Lower lobe of right lung (tissue), 2 donors: ENCODE data around the gene KCNH8. TPM values are rescaled to one million over a fixed set of nuclear protein-coding genes. Genes with fewer than 3 reads are reported as not detected.
"Not testable (repeated sequence)": the region's sequence is repeated elsewhere in the genome, so short reads cannot be mapped to it uniquely, and the experiment has no call there.

Experiments used
- ATAC-seq, 2 donors: fragments of 200-7000 bp; cut with Tn5 transposase; one replicate each; pipeline ENCODE4 v1.9.1; 2020 to 2022; ENCODE audit warnings: mild to moderate bottlenecking in 2 of 2, moderate library complexity in 2 of 2
- DNase-seq: peaks from one replicate; pipeline ENCODE4 v3.0.0-alpha.2; 2020
- H3K27ac ChIP-seq: fragments of 200-600 bp; one replicate; pipeline ENCODE4 v1.8.0; 2022
- H3K27me3 ChIP-seq: fragments of 200-600 bp; one replicate; pipeline ENCODE4 v1.8.0; 2022; ENCODE audit warnings: low read depth
- H3K36me3 ChIP-seq: fragments of 200-600 bp; one replicate; pipeline ENCODE4 v1.8.0; 2022; ENCODE audit warnings: mild to moderate bottlenecking
- H3K4me1 ChIP-seq: fragments of 200-600 bp; one replicate; pipeline ENCODE4 v1.8.0; 2022
- H3K4me3 ChIP-seq: fragments of 200-600 bp; one replicate; pipeline ENCODE4 v1.8.0; 2022; ENCODE audit warnings: mild to moderate bottlenecking
- H3K9me3 ChIP-seq: fragments of 200-600 bp; one replicate; pipeline ENCODE4 v1.8.0; 2022
- CTCF ChIP-seq: fragments of 200-600 bp; IDR thresholded peaks from one replicate; pipeline ENCODE4 v1.8.0; 2022; ENCODE audit warnings: antibody characterized with exemption, mild to moderate bottlenecking
- intact Hi-C: fragments of 100-400 bp; cut with DNase I; formaldehyde crosslinking; loops from one replicate; pipeline ENCODE4 v1.11.0; 2022
- total RNA-seq: library from RNA; stranded (reverse); fragmentation: NEBNext Ultra II Directional; extraction: Animal tissue kit (Norgen Biotek cat#: 25700); gene quantifications from one replicate; pipeline ENCODE4 v1.2.1, GENCODE V29; 2021
- donor health status: DM: no; HTN: yes; CAD: no; lungs with severe emphysema.

Gene KCNH8
- total RNA-seq, 1 donor from 2014 or later, result 0.12 TPM

- Histone ChIP-seq H3K9me3 (no peaks in the 10 kb centered on the region), H3K4me3 (no peak overlapping the region), H3K4me1 (peaks cover 5% of the 10 kb centered on the region), H3K27ac (no peak overlapping the region), H3K36me3 (no peaks in the 10 kb centered on the region), H3K27me3 (no peaks in the 10 kb centered on the region)
- no peak for TF ChIP-seq CTCF
- DNase-seq (no peak), ATAC-seq (no peak)
- intact Hi-C loops, result no loop called here
Observed at GRCh38 chr3:19221081-19221480, 72.8 kb downstream of the KCNH8 start.

- H3K4me3 ChIP-seq, result no peak overlapping the region
- no peak for DNase-seq
- no peaks in the 10 kb centered on the region for H3K9me3 ChIP-seq
- no peaks in the 10 kb centered on the region for H3K36me3 ChIP-seq
- no peaks in the 10 kb centered on the region for H3K27me3 ChIP-seq
- intact Hi-C loops, result no loop called here
- TF ChIP-seq CTCF, result no peak
- no peak for ATAC-seq
- no peak overlapping the region for H3K27ac ChIP-seq
- no peaks in the 10 kb centered on the region for H3K4me1 ChIP-seq
Observed at GRCh38 chr3:19226479-19226878, 78.2 kb downstream of the KCNH8 start.

GRCh38 chr3:19228167-19228566, 79.9 kb downstream of the KCNH8 start:
- DNase-seq, result no peak

GRCh38 chr3:19229086-19229485, 80.8 kb downstream of the KCNH8 start:
- DNase-seq, result no peak
- no peak for TF ChIP-seq CTCF
- H3K4me3 ChIP-seq, result no peak overlapping the region

More at GRCh38 chr3:19228167-19228566, 79.9 kb downstream of the KCNH8 start:
- no peak overlapping the region for H3K27ac ChIP-seq
- H3K27me3 ChIP-seq, result no peaks in the 10 kb centered on the region
- H3K4me1 ChIP-seq, result no peaks in the 10 kb centered on the region
- H3K9me3 ChIP-seq, result no peaks in the 10 kb centered on the region
- no peak for ATAC-seq
- H3K4me3 ChIP-seq, result no peak overlapping the region
- intact Hi-C loops, result no loop called here
- no peaks in the 10 kb centered on the region for H3K36me3 ChIP-seq
- TF ChIP-seq CTCF, result no peak

GRCh38 chr3:19229881-19230280, 81.6 kb downstream of the KCNH8 start:
- H3K4me3 ChIP-seq, intact Hi-C loops, H3K27ac ChIP-seq, H3K36me3 ChIP-seq, ATAC-seq, H3K4me1 ChIP-seq, H3K9me3 ChIP-seq, H3K27me3 ChIP-seq, DNase-seq: not testable (repeated sequence)

More at GRCh38 chr3:19229086-19229485, 80.8 kb downstream of the KCNH8 start:
- intact Hi-C loops, result no loop called here
- H3K36me3 ChIP-seq, result no peaks in the 10 kb centered on the region
- no peaks in the 10 kb centered on the region for H3K9me3 ChIP-seq
- no peak overlapping the region for H3K27ac ChIP-seq
- no peaks in the 10 kb centered on the region for H3K4me1 ChIP-seq
- no peak for ATAC-seq
- no peaks in the 10 kb centered on the region for H3K27me3 ChIP-seq

- no peak overlapping the region for H3K4me3 ChIP-seq
- no peaks in the 10 kb centered on the region for H3K9me3 ChIP-seq
- intact Hi-C loops, result no loop called here
- TF ChIP-seq CTCF, result no peak
- H3K4me1 ChIP-seq, result no peaks in the 10 kb centered on the region
- ATAC-seq (no peak), DNase-seq (no peak)
- H3K27ac ChIP-seq, result no peak overlapping the region
- no peaks in the 10 kb centered on the region for H3K36me3 ChIP-seq
- no peaks in the 10 kb centered on the region for H3K27me3 ChIP-seq
Observed at GRCh38 chr3:19231792-19232461, 83.6 kb downstream of the KCNH8 start.
